ENCODE results near the gene TLCD2. TPM values are rescaled to one million over a fixed set of nuclear protein-coding genes. Genes with fewer than 3 reads are reported as not detected.
"Not testable (repeated sequence)": the region's sequence is repeated elsewhere in the genome, so short reads cannot be mapped to it uniquely, and the experiment has no call there.

The TLCD2 gene
- polyA plus RNA-seq, 1 experiment = 2.5 TPM

DNA sequence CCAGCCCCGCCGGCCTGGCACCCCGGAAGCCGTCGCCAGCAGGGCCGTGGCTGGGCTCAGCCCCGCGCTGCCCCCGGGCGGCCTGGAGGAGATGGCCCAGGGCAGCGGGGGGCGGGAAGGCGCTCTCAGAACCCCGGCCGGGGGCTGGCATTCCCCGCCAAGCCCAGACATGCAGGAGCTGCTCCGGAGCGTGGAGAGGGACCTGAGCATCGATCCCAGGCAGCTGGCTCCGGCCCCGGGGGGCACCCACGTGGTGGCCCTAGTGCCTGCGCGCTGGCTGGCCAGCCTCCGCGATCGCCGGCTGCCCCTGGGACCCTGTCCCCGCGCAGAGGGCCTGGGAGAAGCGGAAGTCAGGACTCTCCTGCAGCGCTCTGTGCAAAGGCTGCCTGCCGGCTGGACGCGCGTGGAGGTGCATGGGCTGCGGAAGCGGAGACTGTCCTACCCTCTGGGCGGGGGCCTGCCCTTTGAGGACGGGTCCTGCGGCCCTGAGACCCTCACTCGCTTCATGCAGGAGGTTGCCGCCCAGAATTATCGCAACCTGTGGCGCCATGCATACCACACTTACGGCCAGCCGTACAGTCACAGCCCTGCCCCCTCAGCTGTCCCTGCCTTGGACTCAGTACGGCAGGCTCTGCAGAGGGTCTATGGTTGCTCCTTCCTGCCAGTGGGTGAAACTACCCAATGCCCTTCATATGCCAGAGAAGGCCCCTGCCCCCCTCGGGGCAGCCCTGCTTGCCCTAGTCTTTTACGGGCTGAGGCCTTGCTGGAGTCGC lies 14.9 kb upstream of the TLCD2 start:
- TF ChIP-seq, protein P1, sequence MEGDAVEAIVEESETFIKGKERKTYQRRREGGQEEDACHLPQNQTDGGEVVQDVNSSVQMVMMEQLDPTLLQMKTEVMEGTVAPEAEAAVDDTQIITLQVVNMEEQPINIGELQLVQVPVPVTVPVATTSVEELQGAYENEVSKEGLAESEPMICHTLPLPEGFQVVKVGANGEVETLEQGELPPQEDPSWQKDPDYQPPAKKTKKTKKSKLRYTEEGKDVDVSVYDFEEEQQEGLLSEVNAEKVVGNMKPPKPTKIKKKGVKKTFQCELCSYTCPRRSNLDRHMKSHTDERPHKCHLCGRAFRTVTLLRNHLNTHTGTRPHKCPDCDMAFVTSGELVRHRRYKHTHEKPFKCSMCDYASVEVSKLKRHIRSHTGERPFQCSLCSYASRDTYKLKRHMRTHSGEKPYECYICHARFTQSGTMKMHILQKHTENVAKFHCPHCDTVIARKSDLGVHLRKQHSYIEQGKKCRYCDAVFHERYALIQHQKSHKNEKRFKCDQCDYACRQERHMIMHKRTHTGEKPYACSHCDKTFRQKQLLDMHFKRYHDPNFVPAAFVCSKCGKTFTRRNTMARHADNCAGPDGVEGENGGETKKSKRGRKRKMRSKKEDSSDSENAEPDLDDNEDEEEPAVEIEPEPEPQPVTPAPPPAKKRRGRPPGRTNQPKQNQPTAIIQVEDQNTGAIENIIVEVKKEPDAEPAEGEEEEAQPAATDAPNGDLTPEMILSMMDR (IDR thresholded peaks at IDR 0.05; ENCODE audit: insufficient read depth, low read depth, low read length) = no peak
- Histone ChIP-seq H3K36me3 (ENCODE audit: control insufficient read depth, insufficient read depth, low read length) (peaks cover 17% of the 10 kb centered on the region), H3K4me3 (ENCODE audit: low read depth, low read length) (peak overlapping the region; percentile 65), H3K27me3 (ENCODE audit: control insufficient read depth, insufficient read depth, low read length) (no peaks in the 10 kb centered on the region)
- ChIA-PET POLR2A (no interaction called here), CTCF (interaction anchor here (0.5 to 2.9 kb wide), 6 partner anchors 27 to 473 kb away, joined by 3 to 10 read pairs (median 3); partner anchors contain the start of genes RPA1 and SMYD4)
- DNase-seq (ENCODE audit: low read depth) = no peak

DNA sequence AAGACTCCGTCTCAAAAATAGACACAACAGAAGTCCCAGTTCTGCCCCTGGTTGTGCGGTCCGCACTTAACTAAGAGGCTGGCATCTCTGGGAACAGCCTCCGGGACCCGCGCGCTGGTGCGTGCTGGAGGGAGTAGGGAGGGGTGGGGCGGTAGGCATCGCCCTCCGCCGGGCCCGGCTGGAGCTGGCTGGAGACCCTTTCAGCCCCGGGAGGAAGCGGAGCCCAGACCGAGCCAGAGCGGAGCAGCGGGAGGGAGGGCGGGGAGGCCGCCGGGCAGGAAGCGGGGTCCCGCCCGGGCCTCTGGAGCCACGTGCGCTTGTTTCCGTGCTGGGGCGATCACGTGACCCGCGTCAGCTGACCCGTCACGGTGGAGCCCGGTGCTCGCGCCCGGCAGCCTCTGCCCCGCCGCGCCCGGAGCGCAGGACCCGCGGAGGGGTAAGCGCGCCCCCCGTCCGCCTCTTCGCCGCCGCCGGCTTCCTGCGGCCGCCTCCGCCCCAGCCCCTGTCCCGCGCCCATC lies 14.2 kb upstream of the TLCD2 start, which contains the start of gene WDR81:
Gene WDR81, plus strand, starts transcription at position 354 of the 518 bp plus-strand sequence. CDS start 256 bp downstream, outside the sequence.
- CTCF ChIA-PET = interaction anchor here (0.5 to 2.2 kb wide), 5 partner anchors 55 to 472 kb away, joined by 3 to 9 read pairs (median 3); partner anchors contain the start of genes RPA1 and SMYD4

DNA sequence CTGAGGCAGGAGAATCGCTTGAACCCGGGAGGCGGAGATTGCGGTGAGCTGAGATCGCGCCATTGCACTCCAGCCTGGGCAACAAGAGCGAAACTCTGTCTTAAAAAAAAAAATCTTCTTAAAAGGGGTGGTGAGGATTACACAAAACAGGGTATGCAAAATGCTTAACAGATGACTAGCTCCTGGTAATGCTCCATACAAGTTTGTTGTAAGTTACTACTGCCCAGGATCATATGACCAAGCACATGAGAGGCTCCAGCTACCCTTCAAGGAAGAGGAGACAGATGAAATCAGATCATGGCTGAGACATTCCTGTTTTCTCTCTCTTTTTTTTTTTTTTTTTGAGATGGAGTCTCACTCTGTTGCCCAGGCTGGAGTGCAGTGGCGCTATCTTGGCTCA lies 11.8 kb upstream of the TLCD2 start:
- ChIA-PET CTCF (interaction anchor here (0.7 to 10.5 kb wide), 21 partner anchors 9 to 230 kb away, joined by 3 to 224 read pairs (median 4); partner anchors contain the start of genes MYO1C and SERPINF1), POLR2A (interaction anchor here (0.6 kb wide), 2 partner anchors 108 to 353 kb away, joined by 3 to 4 read pairs; partner anchors contain the start of gene RPA1)
- not testable (repeated sequence) for H3K27me3 ChIP-seq (ENCODE audit: control insufficient read depth, insufficient read depth, low read length); H3K36me3 ChIP-seq (ENCODE audit: control insufficient read depth, insufficient read depth, low read length); H3K4me3 ChIP-seq (ENCODE audit: low read depth, low read length)
- peak; percentile 53 for DNase-seq (ENCODE audit: low read depth)

More for the DNA sequence above, 14.2 kb upstream of the TLCD2 start, which contains the start of gene WDR81:
- Histone ChIP-seq H3K27me3 (ENCODE audit: control insufficient read depth, insufficient read depth, low read length) (no peaks in the 10 kb centered on the region), H3K4me3 (ENCODE audit: low read depth, low read length) (peak within 1 kb of the TSS; percentile 65), H3K36me3 (ENCODE audit: control insufficient read depth, insufficient read depth, low read length) (peaks cover 17% of the 10 kb centered on the region)
- TF ChIP-seq, protein P1 (IDR thresholded peaks at IDR 0.05; ENCODE audit: insufficient read depth, low read depth, low read length) = no peak
- POLR2A ChIA-PET = no interaction called here
- DNase-seq (ENCODE audit: low read depth) = no peak

DNA sequence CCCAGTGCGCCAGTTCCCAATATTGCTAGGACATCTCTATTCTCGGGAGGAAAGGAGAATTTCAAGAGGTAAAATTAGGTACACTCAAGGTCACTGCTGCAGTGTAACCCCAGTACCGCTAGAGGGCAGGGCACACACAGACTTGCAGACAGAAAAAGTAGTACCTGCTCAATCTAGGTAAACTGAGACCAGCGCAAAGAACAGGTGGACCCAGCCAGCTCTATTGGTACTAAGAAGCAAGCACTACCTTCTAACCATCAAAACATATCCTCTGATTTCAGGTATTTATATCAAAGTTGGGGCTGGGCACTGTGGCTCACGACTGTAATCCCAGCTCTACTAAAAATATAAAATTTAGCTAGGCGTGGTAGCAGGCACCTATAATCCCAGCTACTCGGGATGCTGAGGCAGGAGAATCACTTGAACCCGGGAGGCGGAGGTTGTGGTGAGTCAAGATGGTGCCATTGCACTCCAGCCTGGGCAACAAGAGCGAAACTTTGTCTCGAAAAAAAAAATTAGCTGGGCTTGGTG lies 10.7 kb upstream of the TLCD2 start:
- POLR2A ChIA-PET = interaction anchor here (0.7 kb wide), 1 partner anchor 9 kb away, joined by 4 read pairs; no protein-coding TSS in a partner anchor
- H3K27me3 ChIP-seq (ENCODE audit: control insufficient read depth, insufficient read depth, low read length) = no peaks in the 10 kb centered on the region
- DNase-seq (ENCODE audit: low read depth) = no peak
- TF ChIP-seq, protein P1 (IDR thresholded peaks at IDR 0.05; ENCODE audit: insufficient read depth, low read depth, low read length) = peak; percentile 99
- CTCF ChIA-PET = interaction anchor here (0.6 to 10.5 kb wide), 30 partner anchors 10 to 305 kb away, joined by 3 to 224 read pairs (median 4); partner anchors contain the start of genes MYO1C, RPA1, SERPINF1 and SMYD4
- no peak overlapping the region for H3K4me3 ChIP-seq (ENCODE audit: low read depth, low read length)
- H3K36me3 ChIP-seq (ENCODE audit: control insufficient read depth, insufficient read depth, low read length) = peaks cover under 1% of the 10 kb centered on the region; the same call in 1 of the 2 replicates

DNA sequence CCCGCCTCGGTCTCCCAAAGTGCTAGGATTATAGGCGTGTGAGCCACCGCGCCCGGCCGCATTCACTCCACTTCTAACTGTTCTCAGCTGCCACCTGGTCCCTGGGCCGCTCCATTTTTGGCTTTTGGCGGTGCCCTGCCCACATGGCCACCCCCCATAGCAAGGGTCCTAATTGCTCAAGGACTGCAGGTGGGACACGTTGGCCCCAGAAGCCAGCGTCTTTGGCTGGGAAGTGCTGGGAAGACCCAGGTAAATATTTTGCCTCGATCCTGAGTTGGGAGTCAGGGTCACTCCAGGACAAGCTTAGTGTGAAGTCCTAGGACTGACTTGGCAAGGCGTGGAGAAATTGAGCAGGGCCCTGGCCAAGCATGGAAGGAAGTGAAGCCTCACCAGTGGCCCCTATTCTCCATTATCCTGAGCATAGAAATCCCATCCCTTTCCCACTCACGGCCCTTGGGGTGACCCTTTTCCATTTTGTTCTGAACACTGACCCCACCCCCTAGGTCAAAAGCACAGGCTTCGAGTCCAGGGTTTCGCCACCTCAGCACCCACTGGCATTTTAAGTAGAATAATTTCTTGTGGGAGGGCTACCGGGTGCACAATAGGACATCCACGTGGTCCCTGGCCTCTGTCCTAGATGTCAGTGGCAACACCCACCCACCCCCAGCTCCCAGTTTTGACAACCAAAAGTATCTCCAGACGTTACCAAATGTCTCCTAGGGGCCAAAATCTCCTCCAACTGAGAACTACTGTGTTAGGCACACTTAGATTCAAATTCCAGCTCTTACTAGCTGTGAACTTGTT lies 8.4 kb upstream of the TLCD2 start:
- H3K27me3 ChIP-seq (ENCODE audit: control insufficient read depth, insufficient read depth, low read length) = no peaks in the 10 kb centered on the region
- H3K36me3 ChIP-seq (ENCODE audit: control insufficient read depth, insufficient read depth, low read length) = peaks cover 7% of the 10 kb centered on the region
- no peak overlapping the region for H3K4me3 ChIP-seq (ENCODE audit: low read depth, low read length)
- ChIA-PET CTCF (interaction anchor here (1.3 to 10.5 kb wide), 2 partner anchors 63 to 70 kb away, joined by 4 to 224 read pairs; no protein-coding TSS in a partner anchor), POLR2A (no interaction called here)
- DNase-seq (ENCODE audit: low read depth) = no peak
- TF ChIP-seq, protein P1 (IDR thresholded peaks at IDR 0.05; ENCODE audit: insufficient read depth, low read depth, low read length) = no peak

All from BJ (cell line).